CD4-positive, alpha-beta T cell treated with Interleukin-17A for 4 hours (primary cell): ENCODE measurements around the gene ARHGAP1.

ENCODE experiments used
- DNase-seq: peaks from one replicate; pipeline ENCODE4 v3.0.0-alpha.2; 2020; ENCODE audit warnings: mixed read lengths

The ARHGAP1 gene

DNA sequence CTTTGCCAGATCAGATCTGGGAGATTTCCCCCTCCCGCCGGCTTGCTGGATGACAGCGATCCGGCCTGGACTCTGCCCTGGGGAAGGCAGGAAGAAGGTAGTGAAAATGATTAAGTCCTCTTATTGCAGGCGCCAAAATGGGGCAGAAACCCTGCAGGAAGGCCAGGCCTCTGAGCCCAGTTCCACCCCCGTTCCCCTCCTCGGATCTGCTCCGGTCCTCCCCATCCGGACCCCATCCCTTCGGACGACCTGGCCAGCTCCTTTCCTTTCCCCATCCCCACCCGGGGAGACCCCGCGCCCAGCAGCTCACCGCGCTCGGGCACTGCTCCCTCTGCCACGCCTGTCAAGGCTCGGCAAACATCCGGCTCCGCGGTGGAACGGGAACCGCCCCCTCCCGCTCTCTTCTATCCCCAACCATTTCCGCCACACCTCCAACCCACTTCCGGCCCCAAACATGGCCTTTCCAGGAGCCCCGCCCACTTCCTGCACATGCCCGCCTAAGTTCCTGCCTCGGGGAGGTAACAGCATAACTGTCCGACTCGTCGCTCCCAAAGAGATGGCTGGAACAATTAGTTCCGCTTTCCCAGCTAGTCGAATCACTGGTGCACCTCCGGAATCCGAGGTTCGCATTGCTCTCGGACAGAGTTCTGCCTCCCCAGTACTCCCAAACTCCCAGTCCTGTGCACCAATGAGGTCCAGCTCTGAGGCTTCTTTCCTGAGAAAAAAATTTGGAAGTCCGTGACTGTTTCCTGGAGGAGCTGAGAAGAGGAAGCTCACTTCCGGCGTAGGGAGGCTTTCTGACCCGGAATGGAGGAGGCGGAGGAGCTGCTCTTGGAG lies at the start of gene ARHGAP1, which contains the start of gene ZNF408:
Gene ARHGAP1 (minus strand): TSS at position 379 of the 837 bp plus-strand sequence. CDS start 4,512 bp downstream, outside the sequence.
Gene ZNF408 (plus strand): TSS at position 791 of the 837 bp plus-strand sequence. CDS start 17 bp downstream, at position 808.
- peak; percentile 99 for DNase-seq

DNA sequence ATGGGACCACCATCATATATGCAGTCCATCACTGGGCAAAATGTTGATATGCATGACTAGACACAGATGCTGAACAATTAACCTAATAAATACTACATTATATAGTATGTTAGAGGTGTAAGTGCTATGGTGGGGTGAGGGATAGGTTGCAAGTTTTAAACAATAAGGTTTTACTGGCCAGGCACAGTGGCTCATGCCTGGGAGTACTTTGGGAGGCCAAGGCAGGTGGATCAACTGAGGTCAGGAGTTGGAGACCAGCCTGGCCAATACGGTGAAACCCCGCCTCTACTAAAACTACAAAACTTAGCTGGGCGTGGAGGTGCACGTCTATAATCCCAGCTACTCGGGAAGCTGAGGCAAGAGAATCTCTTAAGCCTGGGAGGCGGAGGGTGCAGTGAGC lies 46.7 kb upstream of the ARHGAP1 start:
- no peak for DNase-seq

DNA sequence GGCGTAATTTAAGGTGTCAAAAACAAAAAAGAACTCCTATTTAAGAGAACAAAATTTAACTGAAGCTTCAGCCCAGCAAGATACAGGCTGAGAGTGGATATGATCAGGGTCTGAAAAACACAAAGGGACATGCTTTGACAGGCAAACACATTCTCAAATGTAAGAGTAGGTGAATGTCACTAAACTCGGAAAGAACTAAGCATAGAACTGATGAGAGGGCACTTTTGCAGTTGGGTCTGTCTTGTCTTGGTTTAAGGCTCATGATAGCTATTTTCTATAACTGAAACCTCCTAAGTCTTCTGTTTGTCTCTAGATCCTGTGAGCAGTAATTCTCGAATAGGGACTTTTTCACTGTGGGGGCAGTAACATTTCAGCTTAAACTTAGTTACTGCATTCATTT lies 45.6 kb upstream of the ARHGAP1 start:
- no peak for DNase-seq

DNA sequence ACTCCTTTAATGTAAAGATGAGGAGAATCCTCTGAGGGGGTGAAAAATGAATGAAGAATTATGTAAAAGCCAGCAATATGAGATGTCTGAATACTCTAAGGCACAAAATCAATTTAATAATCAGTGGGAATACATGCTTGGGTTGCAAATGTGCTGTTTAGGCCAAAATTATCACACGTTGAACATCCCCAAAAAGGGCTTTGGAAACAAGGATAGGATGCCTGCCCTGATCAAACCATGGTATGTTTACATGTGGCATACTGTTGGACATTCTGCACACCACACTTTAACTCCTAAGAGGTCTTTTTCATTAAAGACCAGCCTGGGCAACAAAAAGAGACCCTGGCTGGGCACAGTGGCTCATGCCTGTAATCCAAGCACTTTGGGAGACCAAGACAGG lies 44.9 kb upstream of the ARHGAP1 start:
- no peak for DNase-seq

DNA sequence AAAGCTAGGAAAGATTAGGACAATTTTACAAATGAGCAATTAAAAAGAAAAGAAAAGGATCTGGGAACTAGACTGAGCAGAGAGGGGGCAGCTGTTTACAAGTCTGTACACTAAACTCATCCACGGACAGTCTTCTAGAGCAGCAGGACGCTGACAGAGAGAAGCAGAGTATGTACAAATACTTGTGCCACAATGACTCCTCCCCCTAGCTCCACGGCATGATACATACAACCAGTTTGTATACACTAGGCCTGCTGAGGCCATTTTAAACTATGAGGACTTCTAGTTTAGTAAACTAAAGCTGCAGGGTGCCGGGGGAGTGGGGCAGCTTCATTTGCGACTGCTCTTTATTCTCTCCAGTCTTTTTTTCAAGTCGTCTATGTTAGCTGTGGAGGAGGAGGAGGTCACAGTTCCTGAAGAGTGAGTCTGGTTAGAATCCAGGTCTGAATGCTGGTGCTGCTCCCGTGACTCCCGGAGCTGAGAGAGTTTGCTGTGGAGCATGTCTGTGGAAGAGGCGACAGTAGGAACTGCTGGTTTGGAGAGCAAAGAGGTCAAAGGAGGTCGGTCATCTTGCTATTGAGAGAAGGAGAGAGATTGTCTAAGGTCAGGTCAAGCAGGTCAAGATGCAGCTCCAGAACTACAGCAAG lies 43.4 kb upstream of the ARHGAP1 start:
- DNase-seq, result no peak

DNA sequence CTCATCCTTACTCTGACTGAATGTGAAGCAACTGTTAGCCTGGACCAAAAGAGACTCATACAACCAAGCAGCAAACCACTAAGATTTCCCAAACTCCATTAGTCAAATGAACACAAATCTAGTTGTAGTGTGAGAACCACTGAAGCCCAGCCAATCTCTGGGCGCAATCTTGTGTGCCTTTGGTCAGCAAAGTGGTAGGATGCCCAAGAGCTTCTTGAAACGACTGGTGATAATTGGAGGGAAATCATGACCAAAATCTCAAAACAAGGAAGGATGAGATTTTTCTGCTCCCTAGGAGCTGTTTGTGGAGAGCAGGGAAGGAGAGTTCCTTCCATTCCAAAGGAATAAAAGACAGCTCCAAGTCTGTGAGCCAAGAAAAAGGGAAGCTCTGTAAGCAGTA lies 42.6 kb upstream of the ARHGAP1 start:
- no peak for DNase-seq

DNA sequence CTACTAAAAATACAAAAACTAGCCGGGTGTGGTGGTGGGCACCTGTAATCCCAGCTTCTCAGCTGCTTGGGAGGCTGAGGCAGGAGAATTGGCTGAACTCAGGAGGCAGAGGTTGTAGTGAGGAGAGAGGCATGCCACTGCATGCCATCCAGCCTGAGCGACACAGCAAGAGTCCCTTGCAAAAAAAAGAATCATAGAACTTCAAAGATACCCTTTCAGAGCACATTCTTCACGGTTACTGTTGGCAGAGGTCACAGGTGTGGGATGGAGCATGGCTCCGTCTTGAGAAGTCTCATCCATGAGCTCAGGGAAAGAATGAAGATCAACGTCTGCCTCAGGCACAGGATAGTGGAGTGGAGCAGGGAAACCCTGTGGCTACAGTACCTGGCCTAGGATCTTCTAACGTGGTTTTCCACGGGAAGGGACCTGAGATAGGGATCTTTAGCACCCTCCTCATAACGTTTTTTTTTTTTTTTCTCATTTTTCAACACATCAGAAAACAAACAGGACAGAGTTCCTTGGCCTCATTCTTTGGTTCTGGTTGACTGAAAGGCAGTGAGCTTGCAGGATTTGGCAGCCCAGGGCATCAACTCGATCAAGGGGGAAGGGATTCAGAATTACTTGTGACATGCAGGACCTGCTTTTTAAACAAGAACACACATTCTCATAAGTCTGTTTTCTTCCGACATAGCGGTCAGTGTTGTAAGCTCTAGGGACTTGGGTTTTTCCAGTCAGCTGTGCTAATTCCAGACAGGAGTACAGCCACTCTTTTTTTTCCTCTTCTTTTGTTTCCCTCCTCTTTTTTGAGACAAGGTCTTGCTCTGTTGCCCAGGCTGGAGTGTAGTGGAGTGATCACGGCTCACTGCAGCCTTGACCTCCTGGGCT lies 41.4 kb upstream of the ARHGAP1 start:
- no peak for DNase-seq

DNA sequence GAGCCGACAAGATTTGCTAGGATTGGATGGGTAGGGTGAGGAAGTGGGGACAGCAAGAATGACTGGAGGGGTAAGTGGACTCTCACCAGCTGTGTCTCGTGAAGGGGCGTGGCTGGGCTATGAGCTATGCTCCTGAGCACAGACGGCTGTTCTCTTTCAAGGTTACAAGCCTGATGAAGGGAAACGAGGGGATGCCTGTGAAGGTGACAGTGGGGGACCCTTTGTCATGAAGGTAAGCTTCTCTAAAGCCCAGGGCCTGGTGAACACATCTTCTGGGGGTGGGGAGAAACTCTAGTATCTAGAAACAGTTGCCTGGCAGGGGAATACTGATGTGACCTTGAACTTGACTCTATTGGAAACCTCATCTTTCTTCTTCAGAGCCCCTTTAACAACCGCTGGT lies 38.5 kb upstream of the ARHGAP1 start:
- DNase-seq, result no peak

DNA sequence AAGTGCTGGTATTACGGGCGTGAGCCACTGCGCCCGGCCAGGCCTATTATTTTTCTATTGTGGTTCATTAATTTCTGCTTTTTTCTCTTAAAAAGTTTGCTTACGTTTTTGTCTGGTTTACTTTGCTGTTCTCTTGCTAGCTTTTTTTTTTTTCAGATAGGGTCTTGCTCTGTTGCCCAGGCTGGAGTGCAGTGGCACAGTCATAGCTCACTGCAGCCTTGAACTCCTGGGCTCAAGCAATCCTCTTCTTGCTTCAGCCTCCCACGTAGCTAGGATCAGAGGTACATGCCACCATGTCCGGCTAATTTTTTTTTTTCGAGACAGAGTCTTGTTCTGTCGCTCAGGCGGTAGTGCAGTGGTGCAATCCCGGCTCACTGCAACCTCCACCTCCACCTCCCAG lies 37.3 kb upstream of the ARHGAP1 start:
- no peak for DNase-seq

DNA sequence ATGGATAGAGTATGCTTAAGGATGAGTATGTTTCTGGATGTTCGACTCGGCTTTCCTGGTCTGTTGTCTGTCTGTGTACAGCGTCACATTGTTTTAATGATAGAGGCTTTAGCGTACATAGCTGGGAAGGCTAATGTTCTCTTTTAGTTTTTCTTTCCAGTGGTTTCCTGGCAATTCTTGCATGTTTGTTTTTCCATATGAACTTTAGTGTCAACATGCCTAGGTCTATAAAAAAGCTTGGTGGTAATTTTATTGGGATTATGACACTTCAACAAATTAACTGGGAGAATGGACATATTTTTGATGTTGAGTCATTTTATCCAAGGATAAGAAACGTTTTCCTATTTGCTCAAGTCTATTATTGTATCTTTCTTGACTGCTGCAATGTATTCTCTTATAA lies 36.2 kb upstream of the ARHGAP1 start:
- DNase-seq, result no peak

DNA sequence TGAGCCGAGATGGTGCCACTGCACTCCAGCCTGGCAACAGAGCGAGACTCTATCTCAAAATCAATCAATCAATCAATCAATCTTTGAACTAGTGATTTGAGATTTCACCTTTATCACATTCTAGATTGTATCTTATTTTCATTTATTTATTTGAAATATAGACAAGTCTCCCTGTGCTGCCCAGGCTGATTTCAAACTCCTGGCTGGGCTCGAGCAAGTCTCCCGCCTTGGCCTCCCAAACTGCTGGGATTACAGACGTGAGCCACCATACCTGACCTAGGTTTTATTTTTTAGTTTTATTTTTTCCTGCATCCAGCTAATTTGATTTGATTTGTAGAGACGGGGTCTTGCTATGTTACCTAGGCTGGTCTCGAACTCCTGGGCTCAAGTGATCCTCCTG lies 35.7 kb upstream of the ARHGAP1 start:
- no peak for DNase-seq

DNA sequence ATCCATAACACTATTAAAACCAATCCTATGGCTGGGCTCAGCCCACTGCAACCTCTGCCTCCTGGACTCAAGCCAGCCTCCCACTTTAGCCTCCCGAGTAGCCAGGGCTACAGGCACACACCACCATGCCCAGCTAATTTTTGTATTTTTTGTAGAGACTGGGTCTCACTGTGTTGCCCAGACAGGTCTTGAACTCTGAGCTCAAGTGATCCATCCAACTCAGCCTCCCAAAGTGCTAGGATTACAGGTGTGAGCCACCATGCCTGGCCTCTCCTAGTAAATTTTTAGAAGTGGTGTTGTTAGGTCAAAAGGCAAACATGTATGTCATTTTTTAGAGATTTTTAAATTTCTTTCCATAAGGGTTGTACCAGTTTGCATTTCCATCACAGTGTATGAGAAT lies 32.8 kb upstream of the ARHGAP1 start:
- no peak for DNase-seq

DNA sequence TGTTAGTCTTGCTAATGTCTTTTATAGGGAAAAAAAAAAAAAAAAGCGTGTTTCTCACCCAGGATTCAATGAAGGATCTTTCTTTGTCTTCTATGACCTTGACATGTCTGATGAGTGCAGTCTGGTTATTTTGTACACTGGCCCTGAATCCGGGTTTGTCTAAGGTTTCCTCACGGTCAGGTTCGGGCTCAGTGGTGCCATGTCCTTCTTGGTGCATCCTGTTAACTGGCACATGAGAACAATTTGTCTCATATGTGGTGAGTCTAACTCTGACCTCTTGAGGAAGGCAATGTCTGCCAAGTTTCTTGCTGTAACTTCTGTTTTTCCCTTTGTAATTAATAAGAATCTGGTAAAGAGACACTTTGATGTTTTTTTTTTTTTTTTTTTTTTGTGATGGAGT lies 31.1 kb upstream of the ARHGAP1 start:
- DNase-seq, result no peak

DNA sequence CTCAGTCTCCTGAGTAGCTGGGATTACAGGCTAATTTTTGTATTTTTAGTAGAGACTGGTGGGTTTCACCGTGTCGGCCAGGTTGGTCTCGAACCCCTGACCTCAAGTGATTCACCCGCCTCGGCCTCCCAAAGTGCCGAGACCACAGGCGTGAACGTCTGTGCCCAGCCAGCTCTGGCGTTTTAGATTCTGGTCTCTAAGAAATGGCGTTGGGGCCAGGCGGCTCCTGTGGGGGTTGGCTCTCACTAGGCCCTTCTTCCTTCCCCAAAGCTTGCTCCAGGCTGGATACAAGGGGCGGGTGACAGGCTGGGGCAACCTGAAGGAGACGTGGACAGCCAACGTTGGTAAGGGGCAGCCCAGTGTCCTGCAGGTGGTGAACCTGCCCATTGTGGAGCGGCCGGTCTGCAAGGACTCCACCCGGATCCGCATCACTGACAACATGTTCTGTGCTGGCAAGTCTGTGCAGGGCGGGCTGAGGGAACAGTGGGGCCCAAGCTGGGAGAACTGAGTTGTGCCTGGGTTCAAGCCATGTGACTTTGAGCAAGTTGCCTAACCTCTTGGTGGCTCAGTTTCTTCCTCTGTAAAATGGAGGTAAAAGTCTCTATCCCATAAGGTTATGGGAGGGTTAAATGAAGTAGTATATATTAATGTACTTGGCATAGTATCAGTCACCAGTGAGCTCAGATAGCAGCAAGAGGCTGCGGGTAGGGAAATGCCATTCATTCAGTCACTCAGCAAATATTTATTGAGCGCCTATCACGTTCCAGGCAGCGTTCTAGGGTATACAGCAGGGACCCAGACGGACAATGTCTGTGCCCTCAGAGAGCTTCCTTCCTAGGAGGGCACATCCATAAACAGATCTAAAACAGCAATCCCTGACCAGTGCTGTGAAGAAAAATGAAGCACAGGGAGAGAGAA lies 28.9 kb upstream of the ARHGAP1 start:
- DNase-seq, result no peak

DNA sequence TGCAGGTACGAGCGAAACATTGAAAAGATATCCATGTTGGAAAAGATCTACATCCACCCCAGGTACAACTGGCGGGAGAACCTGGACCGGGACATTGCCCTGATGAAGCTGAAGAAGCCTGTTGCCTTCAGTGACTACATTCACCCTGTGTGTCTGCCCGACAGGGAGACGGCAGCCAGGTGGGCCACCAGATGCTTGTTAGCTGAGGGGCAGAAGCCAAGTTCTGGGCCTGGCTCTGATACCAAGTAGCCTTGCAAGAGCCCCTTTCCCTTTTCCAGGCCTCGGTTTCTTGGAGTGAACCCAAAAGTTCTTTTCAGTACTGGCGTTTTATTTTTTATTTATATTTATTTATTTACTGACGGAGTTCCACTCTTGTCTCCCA lies 28.2 kb upstream of the ARHGAP1 start:
- no peak for DNase-seq

DNA sequence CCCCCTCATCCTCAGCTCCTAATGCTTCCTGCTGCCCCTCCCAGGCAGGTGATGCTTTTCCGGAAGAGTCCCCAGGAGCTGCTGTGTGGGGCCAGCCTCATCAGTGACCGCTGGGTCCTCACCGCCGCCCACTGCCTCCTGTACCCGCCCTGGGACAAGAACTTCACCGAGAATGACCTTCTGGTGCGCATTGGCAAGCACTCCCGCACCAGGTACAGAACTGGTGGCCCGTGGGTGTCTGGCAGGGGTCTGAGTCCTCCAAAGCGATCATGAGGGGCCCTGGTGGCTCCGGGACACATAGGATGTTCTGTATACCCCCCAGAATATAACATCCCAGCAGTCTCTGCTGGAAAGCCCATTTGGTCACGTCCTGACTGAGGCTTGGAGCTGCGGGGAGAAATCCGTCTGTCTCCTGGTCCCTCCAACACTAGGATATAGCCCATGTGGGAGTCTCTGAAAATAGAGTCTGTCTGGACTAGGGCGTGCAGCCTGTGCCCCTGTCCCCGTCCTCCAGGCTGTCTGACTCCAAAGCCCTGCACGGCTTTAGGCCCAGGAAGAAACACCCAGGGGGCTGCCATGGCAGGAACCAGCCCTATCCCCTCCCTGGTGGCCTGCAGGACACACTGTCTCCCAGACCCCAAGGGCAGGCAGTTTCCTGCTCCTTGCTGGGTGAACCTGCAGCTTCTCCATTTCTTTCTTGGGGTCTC lies 27.7 kb upstream of the ARHGAP1 start:
- no peak for DNase-seq

DNA sequence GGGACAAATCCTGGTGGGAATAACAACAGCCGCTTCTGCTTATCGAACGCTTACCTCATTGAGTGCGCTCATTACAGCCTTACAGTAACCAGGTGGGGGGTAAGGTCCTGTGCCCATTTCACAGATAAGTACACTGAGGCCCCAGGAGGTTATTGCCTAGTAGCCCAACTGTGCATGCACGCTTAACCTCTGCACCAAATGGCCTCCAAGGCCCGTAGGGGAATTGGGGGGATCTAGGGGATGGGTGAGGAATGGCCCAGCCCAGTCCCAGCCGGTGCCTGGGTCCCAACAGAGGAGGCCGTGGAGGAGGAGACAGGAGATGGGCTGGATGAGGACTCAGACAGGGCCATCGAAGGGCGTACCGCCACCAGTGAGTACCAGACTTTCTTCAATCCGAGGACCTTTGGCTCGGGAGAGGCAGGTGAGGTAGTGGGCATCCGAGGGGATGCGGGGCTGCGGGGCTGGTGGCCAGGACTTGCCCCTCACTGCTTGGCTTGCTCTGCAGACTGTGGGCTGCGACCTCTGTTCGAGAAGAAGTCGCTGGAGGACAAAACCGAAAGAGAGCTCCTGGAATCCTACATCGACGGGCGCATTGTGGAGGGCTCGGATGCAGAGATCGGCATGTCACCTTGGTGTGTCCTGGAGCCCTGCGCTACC lies 25.9 kb upstream of the ARHGAP1 start:
- no peak for DNase-seq

DNA sequence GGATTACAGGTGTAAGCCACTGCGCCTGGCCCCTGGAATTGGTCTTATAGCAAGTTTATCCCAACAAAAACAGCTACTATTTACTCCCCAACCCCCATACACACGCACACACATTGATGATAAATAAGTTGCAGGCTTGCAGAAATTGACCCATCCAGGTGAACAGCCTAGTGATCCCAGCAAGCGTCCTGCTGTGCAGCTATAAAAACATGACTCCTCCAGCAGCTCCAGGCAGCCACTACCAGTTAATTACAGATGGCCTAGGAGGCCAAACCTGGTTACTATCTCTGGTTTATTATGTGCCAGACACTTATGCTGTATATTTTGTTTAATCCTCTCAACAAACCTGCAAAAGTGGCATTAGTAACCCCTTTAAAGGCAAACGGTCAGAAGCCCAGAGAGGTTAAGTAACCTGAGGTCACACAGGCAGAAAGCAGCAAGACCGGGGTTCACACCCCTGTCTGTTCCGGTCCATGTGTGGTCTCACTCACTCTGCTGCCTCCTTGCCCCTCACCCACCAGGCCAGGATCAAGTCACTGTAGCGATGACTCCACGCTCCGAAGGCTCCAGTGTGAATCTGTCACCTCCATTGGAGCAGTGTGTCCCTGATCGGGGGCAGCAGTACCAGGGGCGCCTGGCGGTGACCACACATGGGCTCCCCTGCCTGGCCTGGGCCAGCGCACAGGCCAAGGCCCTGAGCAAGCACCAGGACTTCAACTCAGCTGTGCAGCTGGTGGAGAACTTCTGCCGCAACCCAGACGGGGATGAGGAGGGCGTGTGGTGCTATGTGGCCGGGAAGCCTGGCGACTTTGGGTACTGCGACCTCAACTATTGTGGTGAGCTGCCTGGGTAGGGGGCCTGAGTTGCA lies 25.2 kb upstream of the ARHGAP1 start:
- no peak for DNase-seq

DNA sequence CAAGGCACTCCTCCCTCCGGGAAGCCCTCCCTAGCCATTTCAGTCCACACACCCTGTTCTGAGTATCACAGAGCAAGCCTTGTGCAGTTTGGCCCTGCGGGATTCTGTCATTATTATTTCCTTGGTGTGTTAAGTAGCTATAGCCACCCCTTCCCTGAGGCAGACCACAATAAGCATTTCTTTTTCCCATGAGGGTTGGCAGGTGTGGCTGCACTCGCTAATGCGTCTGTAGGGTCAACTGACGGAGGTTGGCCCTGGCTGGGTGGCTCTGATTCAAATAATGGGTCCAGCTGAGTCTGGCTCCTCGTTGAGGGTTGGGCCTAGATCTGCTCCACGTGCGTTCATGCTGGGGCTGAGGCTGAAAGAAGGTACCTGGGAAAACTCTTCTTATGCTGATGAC lies 23.7 kb upstream of the ARHGAP1 start:
- no peak for DNase-seq

DNA sequence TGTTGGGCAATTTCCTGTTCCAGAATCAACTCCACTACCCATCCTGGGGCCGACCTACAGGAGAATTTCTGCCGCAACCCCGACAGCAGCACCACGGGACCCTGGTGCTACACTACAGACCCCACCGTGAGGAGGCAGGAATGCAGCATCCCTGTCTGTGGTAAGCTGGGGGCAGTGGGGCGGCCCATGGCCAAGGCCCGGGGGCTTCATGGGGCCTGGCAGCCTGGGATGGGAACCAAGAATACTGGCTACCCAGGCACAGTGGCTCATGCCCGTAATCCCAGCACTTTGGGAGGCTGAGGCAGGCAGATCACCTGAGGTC lies 22.9 kb upstream of the ARHGAP1 start:
- DNase-seq, result no peak
